GM18868 (cell line): ENCODE data around the gene TTLL9.
A peak's percentile ranks its signal among the peaks of the same experiment; 100 is the strongest.

Experiments
- ATAC-seq: cut with Tn5 transposase; IDR thresholded peaks from one replicate; pipeline ENCODE4 v1.9.1; 2021; ENCODE audit warnings: mild to moderate bottlenecking, moderate library complexity; ENCODE audit not compliant: unreplicated experiment

TTLL9 gene

GRCh38 chr20:31857861-31858759, 12.3 kb upstream of the TTLL9 start:
- peak; percentile 62 for ATAC-seq

- no peak for ATAC-seq
Observed at GRCh38 chr20:31858760-31859083, 11.7 kb upstream of the TTLL9 start.

GRCh38 chr20:31859266-31859997, 11.0 kb upstream of the TTLL9 start:
- ATAC-seq = no peak

GRCh38 chr20:31859998-31860380, 10.4 kb upstream of the TTLL9 start:
- ATAC-seq = no peak

GRCh38 chr20:31860390-31861134, 9.9 kb upstream of the TTLL9 start:
- ATAC-seq = no peak

- peak; percentile 26 for ATAC-seq
Observed at GRCh38 chr20:31861135-31861384, 9.4 kb upstream of the TTLL9 start.

- ATAC-seq = peak; percentile 69
Observed at GRCh38 chr20:31861385-31862156, 8.9 kb upstream of the TTLL9 start.

- no peak for ATAC-seq
Observed at GRCh38 chr20:31862157-31862470, 8.3 kb upstream of the TTLL9 start.

GRCh38 chr20:31862506-31862905, 7.9 kb upstream of the TTLL9 start:
- no peak for ATAC-seq

GRCh38 chr20:31863296-31864085, 6.9 kb upstream of the TTLL9 start:
- no peak for ATAC-seq

- no peak for ATAC-seq
Observed at GRCh38 chr20:31864521-31865400, 5.7 kb upstream of the TTLL9 start.

GRCh38 chr20:31866221-31866620, 4.2 kb upstream of the TTLL9 start:
- no peak for ATAC-seq

- no peak for ATAC-seq
Observed at GRCh38 chr20:31868853-31869672, 1.4 kb upstream of the TTLL9 start.

- ATAC-seq = no peak
Observed at GRCh38 chr20:31869673-31869941, 827 bp upstream of the TTLL9 start.

GRCh38 chr20:31870726-31871617, 538 bp downstream of the TTLL9 start:
- no peak for ATAC-seq

GRCh38 chr20:31871618-31871954, 1.2 kb downstream of the TTLL9 start:
- no peak for ATAC-seq

GRCh38 chr20:31872406-31872805, 2.0 kb downstream of the TTLL9 start:
- ATAC-seq = no peak

- ATAC-seq = no peak
Observed at GRCh38 chr20:31875671-31876070, 5.2 kb downstream of the TTLL9 start.
